Measurements from ENCODE around the gene POLR1G. TPM values are rescaled to one million over a fixed set of nuclear protein-coding genes. Genes with fewer than 3 reads are reported as not detected.
"Not testable (repeated sequence)": the region's sequence is repeated elsewhere in the genome, so short reads cannot be mapped to it uniquely, and the experiment has no call there.

POLR1G gene
- total RNA-seq, 3 donors from 2014 or later, result 45.2 to 57.3 (median 49.1) TPM

DNA sequence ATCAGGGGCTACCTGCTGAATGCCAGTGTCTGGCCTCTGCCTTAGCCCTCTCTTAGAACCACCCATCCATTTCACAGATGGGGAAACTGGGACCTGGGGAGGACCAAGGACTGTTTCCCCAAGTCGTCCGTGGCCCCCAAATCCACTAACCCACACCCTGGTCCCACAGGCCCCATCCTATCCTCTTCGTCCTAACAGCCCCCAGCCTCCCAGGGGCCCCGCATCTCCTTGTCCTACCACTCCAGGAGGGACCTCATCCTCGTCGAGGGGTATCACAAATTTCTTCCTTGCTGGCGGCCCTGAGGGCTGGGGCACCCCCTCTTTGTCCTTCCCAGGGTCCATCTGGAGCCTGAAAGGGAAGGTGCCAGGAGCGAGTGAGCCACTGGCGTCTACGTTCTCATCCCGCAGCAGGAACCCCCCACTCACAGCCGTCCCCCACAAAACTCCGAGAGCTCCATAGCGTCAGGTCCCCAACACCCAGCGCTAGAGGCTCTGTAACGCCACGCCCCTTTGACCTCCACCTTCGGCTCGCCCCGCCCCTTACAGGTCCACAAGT, 16.7 kb downstream of the POLR1G start:
- peak; percentile 74 for DNase-seq
- H3K4me1 Mint-ChIP-seq (ENCODE audit: low read depth), result peaks cover 55% of the 10 kb centered on the region
- H3K4me3 Mint-ChIP-seq, result peak overlapping the region; percentile 91
- ATAC-seq, result peak; percentile 62 to 64
- peaks cover 2% of the 10 kb centered on the region for H3K27me3 Mint-ChIP-seq (ENCODE audit: low read depth)
- H3K9me3 Mint-ChIP-seq, result no peaks in the 10 kb centered on the region
- peaks cover 13% of the 10 kb centered on the region for H3K36me3 Mint-ChIP-seq (ENCODE audit: insufficient read depth)

DNA sequence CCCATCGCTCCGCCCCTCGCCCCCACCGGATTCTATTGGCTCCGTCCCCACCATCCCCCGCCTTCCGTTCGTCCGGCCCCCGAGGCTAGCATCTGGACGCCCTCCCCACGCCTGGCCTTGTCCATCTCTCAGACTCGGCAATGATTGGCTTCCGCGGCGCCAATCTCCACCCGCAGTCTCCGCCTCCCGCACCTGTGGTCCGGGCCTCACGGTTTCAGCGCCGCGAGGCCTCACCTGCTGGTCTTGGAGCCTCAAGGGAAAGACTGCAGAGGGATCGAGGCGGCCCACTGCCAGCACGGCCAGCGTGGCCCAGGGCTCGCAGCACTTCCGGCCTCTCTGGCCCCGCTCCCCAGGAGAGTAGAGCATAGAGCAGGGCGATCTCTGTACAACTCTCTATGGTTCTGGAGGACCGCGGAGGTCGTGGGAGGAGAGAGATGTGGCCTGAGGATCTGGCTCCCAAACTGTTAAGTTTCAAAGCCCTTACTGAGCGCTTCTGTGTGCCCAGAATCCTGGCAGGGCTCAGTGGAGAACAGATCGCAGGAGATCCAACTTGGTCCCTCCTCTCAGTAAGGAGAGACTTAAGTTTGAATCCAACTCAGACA, 17.2 kb downstream of the POLR1G start, which contains the start of gene ERCC1:
TSS of gene ERCC1 (minus strand) at position 329 of the 602 bp plus-strand sequence. CDS start 543 bp downstream, outside the sequence.
- ATAC-seq, result peak; percentile 76 to 77
- peak; percentile 45 for DNase-seq
- H3K36me3 Mint-ChIP-seq (ENCODE audit: insufficient read depth), result peaks cover 13% of the 10 kb centered on the region
- H3K4me3 Mint-ChIP-seq, result peak within 1 kb of the TSS; percentile 91
- peaks cover 5% of the 10 kb centered on the region for H3K27me3 Mint-ChIP-seq (ENCODE audit: low read depth)
- peaks cover 57% of the 10 kb centered on the region for H3K4me1 Mint-ChIP-seq (ENCODE audit: low read depth)
- no peaks in the 10 kb centered on the region for H3K9me3 Mint-ChIP-seq

DNA sequence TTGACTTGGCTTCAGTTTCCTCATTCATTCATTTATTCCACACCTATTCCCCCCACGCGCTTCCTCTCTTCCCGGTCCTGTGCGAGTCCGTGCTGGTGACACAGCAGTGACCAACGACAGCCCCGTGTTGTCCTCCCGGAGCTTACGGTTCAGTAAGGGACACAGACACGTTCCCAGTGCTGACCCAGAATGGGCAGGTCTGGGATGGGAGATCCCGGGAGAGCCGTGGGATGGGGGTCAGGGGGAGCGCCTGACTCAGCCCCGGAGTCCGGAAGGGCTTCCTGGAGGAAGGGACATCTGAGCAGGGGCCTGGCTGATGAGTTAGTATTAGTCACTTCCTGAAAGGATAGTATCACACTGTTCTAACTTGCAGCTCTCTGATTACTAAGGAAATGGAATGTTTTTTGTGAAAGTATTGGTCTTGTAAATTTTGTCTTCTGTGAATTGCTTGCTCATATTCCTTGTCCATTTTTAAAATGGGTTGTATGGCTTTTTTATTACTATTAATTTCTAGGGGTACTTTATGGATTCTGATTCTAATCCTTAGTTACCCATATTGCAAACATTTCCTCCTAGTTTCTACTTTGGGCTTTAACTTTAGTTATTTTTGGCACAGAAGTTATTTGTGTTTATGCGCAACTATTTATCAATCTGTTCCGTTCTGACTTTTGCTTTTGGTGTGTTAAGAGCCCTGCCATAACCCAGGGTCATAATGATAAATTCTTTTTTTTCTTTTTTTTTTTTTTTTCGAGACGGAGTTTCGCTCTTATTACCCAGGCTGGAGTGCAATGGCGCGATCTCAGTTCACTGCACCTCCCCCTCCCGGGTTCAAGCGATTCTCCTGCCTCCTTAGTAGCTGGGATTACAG, 18.0 kb downstream of the POLR1G start:
- Mint-ChIP-seq H3K27me3 (ENCODE audit: low read depth) (peaks cover 5% of the 10 kb centered on the region), H3K9me3 (no peaks in the 10 kb centered on the region), H3K36me3 (ENCODE audit: insufficient read depth) (peaks cover 13% of the 10 kb centered on the region), H3K4me3 (peak overlapping the region; percentile 91), H3K4me1 (ENCODE audit: low read depth) (peaks cover 50% of the 10 kb centered on the region)
- peak; percentile 71 to 72 for ATAC-seq
- no peak for DNase-seq

DNA sequence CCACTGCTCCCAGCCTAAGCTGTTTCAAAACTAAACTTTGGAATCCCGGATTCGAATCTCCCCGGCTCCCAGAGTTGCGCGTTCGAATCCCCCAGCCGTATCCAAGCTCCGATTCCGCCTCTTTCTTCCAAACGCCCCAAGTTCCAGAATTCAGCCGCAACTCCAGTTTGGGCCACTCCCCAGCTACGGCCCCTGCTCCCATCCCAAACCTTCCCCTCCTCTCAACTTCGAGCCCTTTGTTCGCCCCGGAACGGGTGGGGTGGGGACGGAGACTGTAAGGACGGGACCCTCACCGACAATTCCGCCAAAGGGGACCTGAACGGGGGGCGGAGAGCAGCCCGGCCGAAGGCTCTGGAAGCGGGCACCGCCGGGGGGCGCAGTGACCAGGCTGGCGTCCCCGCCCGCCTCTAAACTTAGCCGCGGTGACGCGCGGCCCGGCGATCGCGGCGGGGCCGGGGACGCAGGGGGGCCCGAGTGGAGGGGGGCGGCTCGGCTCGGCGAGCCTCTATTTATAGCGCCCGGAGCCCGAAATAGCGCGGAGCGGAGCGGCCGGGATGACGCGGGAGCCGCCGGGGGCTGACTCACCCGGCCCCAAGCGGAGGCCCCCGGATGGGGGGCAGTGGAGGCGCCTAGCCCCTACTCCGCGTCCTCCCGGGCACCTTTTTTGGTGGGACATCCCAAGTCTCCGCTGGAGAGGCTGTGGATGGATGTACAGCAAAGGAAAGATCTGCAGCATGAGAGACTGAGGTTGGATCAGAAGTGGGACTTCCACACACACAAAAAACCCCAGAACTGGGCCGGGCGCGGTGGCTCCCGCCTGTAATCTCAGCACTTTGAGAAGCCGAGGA, 22.2 kb downstream of the POLR1G start:
- Mint-ChIP-seq H3K4me3 (peak overlapping the region; percentile 72), H3K27me3 (ENCODE audit: low read depth) (peaks cover 5% of the 10 kb centered on the region), H3K36me3 (ENCODE audit: insufficient read depth) (no peaks in the 10 kb centered on the region), H3K9me3 (no peaks in the 10 kb centered on the region), H3K4me1 (ENCODE audit: low read depth) (peaks cover 24% of the 10 kb centered on the region)
- DNase-seq (no peak), ATAC-seq (peak; percentile 30 to 39)

DNA sequence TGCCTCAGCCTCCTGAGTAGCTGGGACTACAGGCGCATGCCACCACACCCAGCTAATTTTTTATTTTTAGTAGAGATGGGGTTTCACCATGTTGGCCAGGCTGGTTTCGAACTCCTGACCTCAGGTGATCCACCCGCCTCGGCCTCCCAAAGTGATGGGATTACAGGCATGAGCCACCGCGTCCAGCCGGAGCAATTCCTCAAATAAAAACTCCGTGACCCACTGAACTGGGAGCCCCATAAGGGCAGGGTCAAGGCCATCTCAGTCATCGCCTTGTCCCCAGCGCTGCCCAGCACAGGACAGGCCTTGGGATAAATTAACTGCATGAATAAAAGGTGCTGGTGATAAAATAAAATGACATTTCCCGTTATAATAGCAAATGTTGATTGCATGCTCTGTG, 23.5 kb downstream of the POLR1G start:
- not testable (repeated sequence) for H3K9me3 Mint-ChIP-seq; H3K36me3 Mint-ChIP-seq (ENCODE audit: insufficient read depth); ATAC-seq; DNase-seq; H3K27me3 Mint-ChIP-seq (ENCODE audit: low read depth); H3K4me3 Mint-ChIP-seq
- H3K4me1 Mint-ChIP-seq (ENCODE audit: low read depth), result peaks cover 13% of the 10 kb centered on the region

DNA sequence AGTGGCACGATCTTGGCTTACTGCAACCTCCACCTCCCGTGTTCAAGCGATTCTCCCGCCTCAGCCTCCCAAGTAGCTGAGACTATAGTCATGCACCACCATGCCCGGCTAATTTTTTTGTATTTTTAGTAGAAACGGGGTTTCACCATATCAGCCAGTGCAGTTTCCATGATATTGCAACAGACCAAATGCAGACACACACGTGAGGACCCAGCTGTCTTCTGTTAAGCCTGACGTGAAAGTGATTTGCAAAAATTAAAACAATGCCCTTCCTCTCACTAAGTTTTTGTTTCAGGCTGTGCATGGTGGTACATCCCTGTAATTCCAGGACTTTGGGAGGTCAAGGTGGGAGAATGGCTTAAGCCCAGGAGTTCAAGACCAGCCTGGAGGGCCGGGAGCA, 24.6 kb downstream of the POLR1G start:
- not testable (repeated sequence) for H3K4me3 Mint-ChIP-seq; H3K9me3 Mint-ChIP-seq; H3K27me3 Mint-ChIP-seq (ENCODE audit: low read depth); DNase-seq; H3K36me3 Mint-ChIP-seq (ENCODE audit: insufficient read depth); ATAC-seq
- H3K4me1 Mint-ChIP-seq (ENCODE audit: low read depth), result peaks cover 10% of the 10 kb centered on the region

DNA sequence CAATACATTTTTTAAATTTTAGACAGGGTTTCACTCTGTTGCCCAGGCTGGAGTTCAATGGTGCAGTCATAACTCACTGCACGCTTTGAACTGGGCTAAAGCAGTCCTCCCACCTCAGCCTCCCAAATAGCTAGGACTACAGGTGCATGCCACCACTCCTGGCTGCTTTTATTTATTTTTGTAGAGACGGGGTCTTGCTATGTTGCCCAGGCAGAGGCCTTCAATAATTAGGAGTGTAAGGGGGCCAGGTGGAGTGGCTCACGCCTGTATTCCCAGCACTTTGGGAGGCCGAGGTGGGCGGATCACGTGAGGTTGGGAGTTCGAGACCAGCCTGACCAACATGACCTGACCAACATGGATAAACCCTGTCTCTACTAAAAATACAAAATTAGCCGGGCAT, 26.1 kb downstream of the POLR1G start:
- not testable (repeated sequence) for DNase-seq; H3K4me1 Mint-ChIP-seq (ENCODE audit: low read depth); H3K27me3 Mint-ChIP-seq (ENCODE audit: low read depth); H3K4me3 Mint-ChIP-seq; ATAC-seq; H3K9me3 Mint-ChIP-seq; H3K36me3 Mint-ChIP-seq (ENCODE audit: insufficient read depth)

DNA sequence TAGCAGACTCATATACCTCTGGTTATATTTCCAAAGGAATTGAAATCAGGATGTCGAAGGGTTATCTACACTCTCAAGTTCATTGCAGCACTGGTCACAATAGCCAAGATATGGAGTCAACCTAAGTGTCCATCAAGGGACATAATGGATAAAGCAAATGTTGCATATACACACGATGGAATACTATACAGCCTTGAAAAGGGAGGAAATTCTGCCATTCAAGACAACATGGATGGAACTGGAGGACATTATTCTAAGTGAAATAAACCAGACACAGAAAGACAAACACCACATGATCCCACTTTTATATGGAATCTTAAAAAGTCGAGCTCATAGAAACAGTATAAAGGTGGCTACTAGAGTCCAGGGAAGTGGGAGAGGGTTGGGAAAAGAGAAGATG, 30.9 kb downstream of the POLR1G start:
- Mint-ChIP-seq H3K27me3 (ENCODE audit: low read depth) (no peaks in the 10 kb centered on the region), H3K9me3 (no peaks in the 10 kb centered on the region), H3K36me3 (ENCODE audit: insufficient read depth) (no peaks in the 10 kb centered on the region), H3K4me3 (no peak overlapping the region), H3K4me1 (ENCODE audit: low read depth) (peaks cover 14% of the 10 kb centered on the region)
- DNase-seq (no peak), ATAC-seq (no peak)

DNA sequence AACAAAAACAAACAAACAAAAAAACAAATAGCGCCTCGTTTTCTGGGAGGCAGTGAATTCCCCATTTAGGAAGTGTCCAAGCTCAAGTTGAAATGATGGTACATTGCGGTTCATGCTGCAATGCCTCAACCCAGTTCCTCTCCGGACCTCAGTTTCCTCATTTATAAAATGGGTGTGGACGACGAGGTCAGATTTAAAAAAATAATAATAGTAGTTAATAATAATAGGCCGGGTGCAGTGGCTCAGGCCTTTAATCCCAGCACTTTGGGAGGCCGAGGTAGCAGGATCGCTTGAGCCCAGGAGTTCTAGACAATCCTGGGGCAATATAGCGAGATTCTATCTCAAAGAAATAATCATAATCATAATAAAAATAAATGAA, 32.7 kb downstream of the POLR1G start:
- H3K36me3 Mint-ChIP-seq (ENCODE audit: insufficient read depth), result no peaks in the 10 kb centered on the region

DNA sequence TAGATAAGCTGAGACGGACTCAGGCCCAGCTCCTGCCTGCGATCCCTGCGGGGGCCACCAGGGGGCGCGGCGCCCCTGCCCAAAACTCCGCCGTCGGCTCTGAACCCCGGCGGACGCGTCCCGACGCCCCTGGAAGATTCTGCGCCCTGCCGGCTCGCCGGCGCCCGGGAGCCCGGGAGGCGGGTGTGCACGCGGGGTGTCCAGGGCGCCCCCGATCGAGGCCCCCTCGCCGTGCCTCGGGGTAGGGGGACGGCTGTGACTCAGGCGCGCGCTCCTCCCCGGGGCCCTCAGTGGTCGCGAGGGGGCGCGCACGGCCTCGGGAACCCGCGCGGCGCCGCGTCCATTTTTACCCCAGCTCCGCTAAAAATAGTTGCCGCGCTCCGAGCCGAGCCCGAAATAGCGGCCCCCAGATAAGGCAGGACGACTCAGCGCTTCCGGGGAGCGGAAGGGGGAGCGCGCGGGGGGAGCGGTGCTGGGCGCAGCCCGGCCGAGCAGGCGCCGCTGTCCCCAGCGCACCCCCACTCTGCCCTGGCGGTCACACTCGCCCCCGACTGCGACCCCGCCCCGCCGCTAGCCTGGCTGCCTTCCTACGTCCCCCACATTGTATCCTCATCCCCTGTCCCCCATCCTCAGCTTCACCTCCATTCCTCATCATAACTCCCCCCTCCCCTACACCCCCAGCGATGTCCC, 33.3 kb downstream of the POLR1G start:
- Mint-ChIP-seq H3K27me3 (ENCODE audit: low read depth) (no peaks in the 10 kb centered on the region), H3K4me3 (peak overlapping the region; percentile 74), H3K36me3 (ENCODE audit: insufficient read depth) (no peaks in the 10 kb centered on the region), H3K9me3 (no peaks in the 10 kb centered on the region), H3K4me1 (ENCODE audit: low read depth) (peaks cover 31% of the 10 kb centered on the region)
- DNase-seq (peak; percentile 82), ATAC-seq (peak; percentile 79 to 81)

More for the DNA sequence above, 32.7 kb downstream of the POLR1G start:
- peaks cover 27% of the 10 kb centered on the region for H3K4me1 Mint-ChIP-seq (ENCODE audit: low read depth)
- no peak for DNase-seq
- ATAC-seq, result no peak
- no peaks in the 10 kb centered on the region for H3K27me3 Mint-ChIP-seq (ENCODE audit: low read depth)
- peak overlapping the region; percentile 53 for H3K4me3 Mint-ChIP-seq
- H3K9me3 Mint-ChIP-seq, result no peaks in the 10 kb centered on the region

DNA sequence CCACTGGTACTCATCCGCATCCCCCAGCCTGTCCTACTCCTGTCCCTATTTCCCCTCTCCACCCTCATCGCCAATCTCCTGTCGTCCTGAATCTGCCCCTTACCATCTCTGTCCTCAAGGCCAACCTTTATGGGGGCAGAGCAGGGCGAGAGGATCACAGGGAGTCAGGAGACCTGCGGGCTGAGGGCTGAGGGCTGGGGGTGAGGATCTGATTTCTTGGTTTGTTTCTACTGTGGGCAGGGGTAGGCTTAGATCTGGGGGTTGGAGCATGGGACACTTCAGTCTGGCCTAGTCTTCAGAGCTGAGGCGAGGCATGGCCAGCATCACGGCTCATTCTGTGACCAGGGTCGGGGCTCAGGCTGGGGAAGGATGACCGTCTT, 33.8 kb downstream of the POLR1G start:
- Mint-ChIP-seq H3K9me3 (no peaks in the 10 kb centered on the region), H3K4me1 (ENCODE audit: low read depth) (peaks cover 35% of the 10 kb centered on the region), H3K4me3 (peak overlapping the region; percentile 74), H3K27me3 (ENCODE audit: low read depth) (no peaks in the 10 kb centered on the region), H3K36me3 (ENCODE audit: insufficient read depth) (no peaks in the 10 kb centered on the region)
- ATAC-seq, result no peak
- no peak for DNase-seq

DNA sequence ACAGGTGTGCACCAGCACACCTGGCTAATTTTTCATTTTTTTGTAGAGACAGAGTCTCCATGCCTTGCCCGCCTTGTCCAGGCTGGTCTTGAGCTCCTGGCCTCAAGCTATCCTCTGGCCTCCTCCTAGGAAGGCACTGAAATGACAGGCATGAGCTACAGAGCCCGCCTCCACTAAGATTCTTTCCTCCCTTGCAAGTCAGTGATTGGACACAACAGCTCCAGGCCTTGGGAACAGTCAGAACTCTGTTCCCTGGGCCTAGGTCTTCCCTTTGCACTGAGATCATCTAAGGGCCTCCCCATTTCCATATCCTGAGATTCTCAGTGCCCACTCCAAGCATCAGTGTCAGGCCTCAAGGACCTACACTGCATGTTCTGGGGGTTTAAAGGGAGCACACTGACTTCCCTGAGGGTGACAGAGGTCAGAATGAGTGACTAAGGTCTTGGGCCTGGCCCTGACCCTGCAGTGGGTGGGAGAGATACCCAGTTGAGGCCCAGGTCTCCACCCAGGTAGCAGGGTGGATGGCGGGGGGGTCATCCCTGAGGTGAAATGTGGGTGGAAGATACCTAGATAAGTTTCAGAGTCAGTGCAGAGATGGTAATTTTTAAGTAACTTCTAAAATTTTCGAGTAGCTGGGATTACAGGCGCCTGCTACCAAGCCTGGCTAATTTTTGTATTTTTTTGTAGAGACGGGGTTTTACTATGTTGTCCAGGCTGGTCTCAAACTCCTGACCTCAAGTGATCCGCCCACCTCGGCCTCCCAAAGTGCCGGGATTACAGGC, 34.6 kb downstream of the POLR1G start:
- DNase-seq (no peak), ATAC-seq (no peak)
- Mint-ChIP-seq H3K27me3 (ENCODE audit: low read depth) (no peaks in the 10 kb centered on the region), H3K9me3 (no peaks in the 10 kb centered on the region), H3K4me3 (peak overlapping the region; percentile 74), H3K4me1 (ENCODE audit: low read depth) (peaks cover 38% of the 10 kb centered on the region), H3K36me3 (ENCODE audit: insufficient read depth) (no peaks in the 10 kb centered on the region)

DNA sequence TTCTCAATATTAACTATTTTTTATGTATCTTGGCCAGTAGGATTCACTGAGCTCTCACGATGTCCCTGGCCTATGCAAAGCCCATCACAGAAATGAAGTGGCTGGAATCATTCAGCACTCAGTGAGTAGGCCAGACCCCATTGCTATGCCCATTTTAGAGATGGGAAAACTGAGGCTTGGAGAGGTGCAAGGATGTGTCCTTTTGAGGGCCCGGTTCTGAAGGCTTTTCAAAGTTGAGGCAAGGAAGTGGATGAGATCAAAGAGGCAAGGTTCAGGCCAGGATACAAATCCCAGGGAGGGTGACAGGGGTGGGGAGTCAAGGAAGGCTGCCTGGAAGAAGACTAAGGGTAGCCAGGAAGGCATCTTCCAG, 35.9 kb downstream of the POLR1G start:
- DNase-seq (no peak), ATAC-seq (no peak)
- Mint-ChIP-seq H3K4me1 (ENCODE audit: low read depth) (peaks cover 44% of the 10 kb centered on the region), H3K9me3 (no peaks in the 10 kb centered on the region), H3K4me3 (peak overlapping the region; percentile 72), H3K36me3 (ENCODE audit: insufficient read depth) (no peaks in the 10 kb centered on the region), H3K27me3 (ENCODE audit: low read depth) (no peaks in the 10 kb centered on the region)
